ENCODE measurements around the gene PABPC4L. TPM values are rescaled to one million over a fixed set of nuclear protein-coding genes. Genes with fewer than 3 reads are reported as not detected.

PABPC4L gene
- total and polyA plus RNA-seq, 2 of the 4 experiments (the other 2 are of a cell fraction), result 0.26 to 0.72 TPM

GRCh38 chr4:134219043-134219442 lies 17.5 kb upstream of the PABPC4L start:
- Histone ChIP-seq H2BK5ac (ENCODE audit: low read depth, low read length, poor library complexity, severe bottlenecking) (no peak overlapping the region), H2BK15ac (ENCODE audit: low read depth, low read length) (no peak overlapping the region), H3K4me1 (ENCODE audit: control insufficient read depth, insufficient read depth, low read length) (no peaks in the 10 kb centered on the region), H4K20me1 (ENCODE audit: insufficient read depth, low read length) (no peaks in the 10 kb centered on the region), H3K9me1 (ENCODE audit: insufficient read depth, low read length) (no peaks in the 10 kb centered on the region), H3K4ac (ENCODE audit: low read depth, low read length) (no peak overlapping the region), H2AK5ac (ENCODE audit: low read depth, low read length) (no peak overlapping the region), H3K4me3 (ENCODE audit: insufficient read depth, low read depth, low read length) (no peak overlapping the region), H3K27ac (ENCODE audit: insufficient read depth, low read length) (no peak overlapping the region), H2BK120ac (ENCODE audit: low read depth, low read length) (no peak overlapping the region), H3K4me2 (ENCODE audit: low read depth, low read length) (no peak overlapping the region), H3K27me3 (ENCODE audit: control insufficient read depth, insufficient read depth, low read length) (no peaks in the 10 kb centered on the region), H3K9me3 (ENCODE audit: control insufficient read depth, insufficient read depth, low read length) (peaks cover 2% of the 10 kb centered on the region; the same call in 1 of the 2 replicates), H2AFZ (replicated peaks; ENCODE audit: low read length, poor library complexity) (no peak overlapping the region), H3K23ac (ENCODE audit: low read depth, low read length) (no peak overlapping the region), H3K79me1 (ENCODE audit: low read depth in 1 of 2, low read length in 2 of 2) (no peaks in the 10 kb centered on the region), H4K91ac (ENCODE audit: insufficient read depth, low read depth, low read length) (no peak overlapping the region), H3K14ac (replicated peaks; ENCODE audit: low read depth, low read length) (no peak overlapping the region), H4K8ac (ENCODE audit: low read depth in 2 of 2, low read length in 2 of 2) (no peak overlapping the region), H4K5ac (ENCODE audit: low read depth, low read length) (no peak overlapping the region), H3K9ac (ENCODE audit: low read depth, low read length) (no peak overlapping the region), H2BK20ac (ENCODE audit: low read depth, low read length) (no peak overlapping the region), H3K18ac (ENCODE audit: low read depth, low read length) (no peak overlapping the region), H3K56ac (ENCODE audit: extremely low read depth, insufficient read depth, low read length) (no peak overlapping the region), H2AK9ac (replicated peaks; ENCODE audit: low read depth, low read length, poor library complexity) (no peak overlapping the region), H3K36me3 (ENCODE audit: control insufficient read depth, insufficient read depth, low read length) (no peaks in the 10 kb centered on the region)
- ATAC-seq (ENCODE audit: low read depth) (no peak), DNase-seq (no peak)
- ChIA-PET POLR2A (ENCODE audit: unreplicated experiment) (no interaction called here), CTCF (no interaction called here)
- no TSS peak for BruUV-seq (replicated peaks)
- TF ChIP-seq USF2 (IDR thresholded peaks at IDR 0.05; ENCODE audit: low read depth, low read length) (no peak), CEBPB (IDR thresholded peaks at IDR 0.05; ENCODE audit: low read depth, low read length) (no peak), RAD21 (IDR thresholded peaks at IDR 0.05; ENCODE audit: low read length) (no peak), MXI1 (IDR thresholded peaks at IDR 0.05; ENCODE audit: borderline replicate concordance, low read depth, low read length) (no peak), CTCF (conservative IDR thresholded peaks at IDR 0.05; ENCODE audit: low read depth, low read length) (no peak), MAFK (IDR thresholded peaks at IDR 0.05; ENCODE audit: low read depth, low read length) (no peak), RFX5 (IDR thresholded peaks at IDR 0.05; ENCODE audit: low read depth, low read length) (no peak), FOS (IDR thresholded peaks at IDR 0.05; ENCODE audit: low read depth, low read length) (no peak), NFE2L2 (IDR thresholded peaks at IDR 0.05; ENCODE audit: low read depth, low read length) (no peak), MAZ (IDR thresholded peaks at IDR 0.05; ENCODE audit: borderline replicate concordance, low read depth, low read length) (no peak), BHLHE40 (IDR thresholded peaks at IDR 0.05; ENCODE audit: low read depth, low read length) (no peak)
- in situ Hi-C loops (cut with MboI; ENCODE audit: low sequenced_read_pairs), result no loop called here
- intact Hi-C loops (cut with micrococcal nuclease), result no loop called here
- no CpG with 5 or more reads among the region's 3 CpGs for WGBS, 2 experiments (ENCODE audit: extremely low coverage in 2 of 2, insufficient read length in 1 of 2)
- dilution Hi-C loops (cut with HindIII; ENCODE audit: low sequenced_read_pairs, unreplicated experiment), result no loop called here

Data from IMR-90 (cell line).